Panc1 (cell line): ENCODE measurements around the gene STARD5.

ENCODE experiments used
- CTCF ChIP-seq: fragments of 450-650 bp; IDR thresholded peaks from 2 replicates; pipeline ENCODE4 v1.5.1; 2017; ENCODE audit warnings: mild to moderate bottlenecking
- POLR2AphosphoS5 ChIP-seq: IDR thresholded peaks from 2 replicates; pipeline ENCODE4 v1.6.1; 2012; ENCODE audit warnings: mild to moderate bottlenecking, low read depth, low read length, moderate library complexity
- REST ChIP-seq, 2 experiments: IDR thresholded peaks; 2 replicates each; pipeline ENCODE4 v1.6.1; 2011 to 2012; ENCODE audit warnings: low read depth in 2 of 2, control low read depth in 1 of 2, low read length in 1 of 2, mild to moderate bottlenecking in 1 of 2, moderate library complexity in 1 of 2; ENCODE audit not compliant: insufficient read depth in 1 of 2
- SIN3A ChIP-seq: IDR thresholded peaks from 2 replicates; pipeline ENCODE4 v1.6.1; 2012; ENCODE audit warnings: low read depth, mild to moderate bottlenecking, low read length, moderate library complexity, borderline replicate concordance; ENCODE audit not compliant: insufficient read depth
- TCF7L2 ChIP-seq: IDR thresholded peaks from 2 replicates; pipeline ENCODE4 v1.6.1; 2011; ENCODE audit warnings: mild to moderate bottlenecking, low read depth, low read length, inconsistent platforms

- TF ChIP-seq CTCF (no peak), REST (IDR thresholded peaks at IDR 0.05; ENCODE audit: insufficient read depth in 1 of 2, low read depth in 2 of 2, low read length in 1 of 2) (no peak), POLR2AphosphoS5 (no peak), SIN3A (no peak), TCF7L2 (no peak)
Observed at GRCh38 chr15:81347910-81348309, 24.0 kb upstream of the STARD5 start.
